MM.1S (cell line): ENCODE results near the gene NAMPT.

Experiments used
- DNase-seq: peaks from one replicate; pipeline ENCODE4 v3.0.0-alpha.2; 2015
- H2AFZ ChIP-seq: fragments of 300-600 bp; sonication (generic); 2 replicates; pipeline ENCODE4 v1.6.0; 2016; ENCODE audit warnings: antibody characterized with exemption, low read length
- H3F3A ChIP-seq: fragments of 300-600 bp; sonication (generic); 2 replicates; pipeline ENCODE4 v1.6.1; 2016; ENCODE audit warnings: mild to moderate bottlenecking, antibody characterized with exemption, low read length, moderate library complexity, mixed read lengths; ENCODE audit not compliant: insufficient read depth
- H3K27ac ChIP-seq: fragments of 300-600 bp; sonication (generic); 2 replicates; pipeline ENCODE4 v1.5.1; 2016; ENCODE audit warnings: mild to moderate bottlenecking, low read length
- H3K27me3 ChIP-seq: fragments of 300-600 bp; sonication (generic); replicated peaks from 2 replicates; pipeline ENCODE4 v1.6.0; 2016; ENCODE audit warnings: low read length; ENCODE audit not compliant: insufficient read depth
- H3K36me3 ChIP-seq: fragments of 300-600 bp; sonication (generic); replicated peaks from 2 replicates; pipeline ENCODE4 v1.6.1; 2016; ENCODE audit warnings: mild to moderate bottlenecking, low read length, mixed read lengths; ENCODE audit not compliant: insufficient read depth
- H3K4me1 ChIP-seq: fragments of 300-600 bp; sonication (generic); 2 replicates; pipeline ENCODE4 v1.6.1; 2016; ENCODE audit warnings: low read length, mixed read lengths
- H3K4me2 ChIP-seq: fragments of 300-600 bp; sonication (generic); 2 replicates; pipeline ENCODE4 v1.6.0; 2016; ENCODE audit warnings: low read depth, low read length
- H3K4me3 ChIP-seq: fragments of 300-600 bp; sonication (generic); 2 replicates; pipeline ENCODE4 v1.5.1; 2016; ENCODE audit warnings: low read length, mixed read lengths
- H3K79me2 ChIP-seq: fragments of 300-600 bp; sonication (generic); 2 replicates; pipeline ENCODE4 v1.6.1; 2016; ENCODE audit warnings: mixed run types, low read length, mixed read lengths
- H3K9ac ChIP-seq: fragments of 300-600 bp; sonication (generic); 2 replicates; pipeline ENCODE4 v1.6.1; 2016; ENCODE audit warnings: low read length, mixed read lengths
- H3K9me2 ChIP-seq: fragments of 300-600 bp; sonication (generic); replicated peaks from 2 replicates; pipeline ENCODE4 v1.6.1; 2016; ENCODE audit warnings: mild to moderate bottlenecking, low read length, mixed read lengths; ENCODE audit not compliant: insufficient read depth
- H3K9me3 ChIP-seq: fragments of 300-600 bp; sonication (generic); replicated peaks from 2 replicates; pipeline ENCODE4 v1.6.1; 2016; ENCODE audit warnings: mild to moderate bottlenecking, low read length, mixed read lengths; ENCODE audit not compliant: insufficient read depth
- H4K20me1 ChIP-seq: fragments of 300-600 bp; sonication (generic); 2 replicates; pipeline ENCODE4 v1.6.1; 2016; ENCODE audit warnings: mild to moderate bottlenecking, low read length, moderate library complexity, mixed read lengths; ENCODE audit not compliant: insufficient read depth
- EZH2 ChIP-seq: fragments of 300-600 bp; sonication (generic); optimal IDR thresholded peaks from 2 replicates; pipeline ENCODE3; 2017; ENCODE audit warnings: low read depth, mild to moderate bottlenecking, antibody characterized with exemption, low read length, mixed read lengths
- EZH2phosphoT487 ChIP-seq: fragments of 300-600 bp; sonication (generic); IDR thresholded peaks from 2 replicates; pipeline ENCODE4 v1.6.1; 2018; ENCODE audit warnings: antibody characterized with exemption, low read length
- TF ChIP-seq, protein P1 (sequence below): fragments of 300-600 bp; sonication (generic); IDR thresholded peaks from 2 replicates; pipeline ENCODE4 v1.5.1; 2016; ENCODE audit warnings: antibody characterized with exemption, low read length, mixed read lengths

Gene NAMPT

GRCh38 chr7:106329971-106330733 is 45.4 kb upstream of the NAMPT start:
- Histone ChIP-seq H3K27me3 (no peaks in the 10 kb centered on the region), H3K9me2 (no peaks in the 10 kb centered on the region), H2AFZ (no peak overlapping the region), H3K27ac (no peak overlapping the region), H4K20me1 (no peaks in the 10 kb centered on the region), H3K79me2 (no peaks in the 10 kb centered on the region), H3K4me1 (0 out of 2 replicates have a peak, but pooled peaks cover 7% of the 10 kb centered on the region), H3K9me3 (no peaks in the 10 kb centered on the region), H3F3A (no peaks in the 10 kb centered on the region), H3K9ac (no peak overlapping the region), H3K4me2 (no peak overlapping the region), H3K36me3 (no peaks in the 10 kb centered on the region), H3K4me3 (no peak overlapping the region)
- DNase-seq, result no peak
- TF ChIP-seq, protein P1, sequence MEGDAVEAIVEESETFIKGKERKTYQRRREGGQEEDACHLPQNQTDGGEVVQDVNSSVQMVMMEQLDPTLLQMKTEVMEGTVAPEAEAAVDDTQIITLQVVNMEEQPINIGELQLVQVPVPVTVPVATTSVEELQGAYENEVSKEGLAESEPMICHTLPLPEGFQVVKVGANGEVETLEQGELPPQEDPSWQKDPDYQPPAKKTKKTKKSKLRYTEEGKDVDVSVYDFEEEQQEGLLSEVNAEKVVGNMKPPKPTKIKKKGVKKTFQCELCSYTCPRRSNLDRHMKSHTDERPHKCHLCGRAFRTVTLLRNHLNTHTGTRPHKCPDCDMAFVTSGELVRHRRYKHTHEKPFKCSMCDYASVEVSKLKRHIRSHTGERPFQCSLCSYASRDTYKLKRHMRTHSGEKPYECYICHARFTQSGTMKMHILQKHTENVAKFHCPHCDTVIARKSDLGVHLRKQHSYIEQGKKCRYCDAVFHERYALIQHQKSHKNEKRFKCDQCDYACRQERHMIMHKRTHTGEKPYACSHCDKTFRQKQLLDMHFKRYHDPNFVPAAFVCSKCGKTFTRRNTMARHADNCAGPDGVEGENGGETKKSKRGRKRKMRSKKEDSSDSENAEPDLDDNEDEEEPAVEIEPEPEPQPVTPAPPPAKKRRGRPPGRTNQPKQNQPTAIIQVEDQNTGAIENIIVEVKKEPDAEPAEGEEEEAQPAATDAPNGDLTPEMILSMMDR, result no peak
- TF ChIP-seq EZH2phosphoT487, result no peak
- TF ChIP-seq EZH2, result no peak

DNA sequence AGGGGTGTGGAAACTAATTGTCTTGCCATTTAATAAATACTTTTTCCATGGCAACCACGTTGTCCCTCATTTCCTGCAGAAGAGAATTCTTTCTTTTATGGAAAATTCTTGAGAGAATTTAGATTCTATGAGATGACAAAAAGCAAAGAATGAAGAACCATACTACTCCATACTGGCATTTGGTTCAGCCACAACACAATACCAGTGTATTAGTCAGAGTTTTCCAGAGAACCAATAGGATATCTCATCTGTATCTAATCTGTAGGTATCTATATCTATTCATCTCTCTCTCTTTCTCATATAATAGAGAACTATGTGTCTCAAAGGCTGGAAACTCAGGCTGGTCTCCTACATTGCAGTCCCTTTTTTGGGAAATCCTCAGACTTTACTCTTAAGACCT is 44.6 kb upstream of the NAMPT start:
- no peak overlapping the region for H3K4me2 ChIP-seq
- H3K36me3 ChIP-seq, result no peaks in the 10 kb centered on the region
- H4K20me1 ChIP-seq, result no peaks in the 10 kb centered on the region
- no peak overlapping the region for H3K9ac ChIP-seq
- H3K4me3 ChIP-seq, result no peak overlapping the region
- H3K9me2 ChIP-seq, result no peaks in the 10 kb centered on the region
- no peaks in the 10 kb centered on the region for H3F3A ChIP-seq
- no peak overlapping the region for H3K27ac ChIP-seq
- no peaks in the 10 kb centered on the region for H3K27me3 ChIP-seq
- H3K79me2 ChIP-seq, result no peaks in the 10 kb centered on the region
- no peak for TF ChIP-seq EZH2
- TF ChIP-seq EZH2phosphoT487, result no peak
- TF ChIP-seq, protein P1, result no peak
- no peaks in the 10 kb centered on the region for H3K9me3 ChIP-seq
- H2AFZ ChIP-seq, result no peak overlapping the region
- DNase-seq, result no peak
- 0 out of 2 replicates have a peak, but pooled peaks cover 7% of the 10 kb centered on the region for H3K4me1 ChIP-seq

- no peaks in the 10 kb centered on the region for H3K9me3 ChIP-seq
- no peak overlapping the region for H3K4me3 ChIP-seq
- H3K27ac ChIP-seq, result no peak overlapping the region
- H3K79me2 ChIP-seq, result no peaks in the 10 kb centered on the region
- H3F3A ChIP-seq, result no peaks in the 10 kb centered on the region
- TF ChIP-seq EZH2phosphoT487 (no peak), EZH2 (no peak)
- TF ChIP-seq, protein P1, result no peak
- H3K4me1 ChIP-seq, result 0 out of 2 replicates have a peak, but pooled peaks cover 7% of the 10 kb centered on the region
- H3K27me3 ChIP-seq, result no peaks in the 10 kb centered on the region
- no peaks in the 10 kb centered on the region for H4K20me1 ChIP-seq
- H3K4me2 ChIP-seq, result no peak overlapping the region
- H3K9ac ChIP-seq, result no peak overlapping the region
- no peak for DNase-seq
- H2AFZ ChIP-seq, result no peak overlapping the region
- no peaks in the 10 kb centered on the region for H3K36me3 ChIP-seq
- no peaks in the 10 kb centered on the region for H3K9me2 ChIP-seq
Observed at GRCh38 chr7:106327538-106328481, 43.0 kb upstream of the NAMPT start.
